Activated CD8-positive, alpha-beta memory T cell treated with anti-CD3 and anti-CD28 coated beads, Interleukin-2, amount 50 U/mL, for 4 hours (primary cell): ENCODE results near the gene CHST4.
"Not testable (repeated sequence)": the region's sequence is repeated elsewhere in the genome, so short reads cannot be mapped to it uniquely, and the experiment has no call there.

ENCODE experiments used
- DNase-seq: peaks from one replicate; pipeline ENCODE4 v3.0.0-alpha.2; 2020

CHST4 gene

DNA sequence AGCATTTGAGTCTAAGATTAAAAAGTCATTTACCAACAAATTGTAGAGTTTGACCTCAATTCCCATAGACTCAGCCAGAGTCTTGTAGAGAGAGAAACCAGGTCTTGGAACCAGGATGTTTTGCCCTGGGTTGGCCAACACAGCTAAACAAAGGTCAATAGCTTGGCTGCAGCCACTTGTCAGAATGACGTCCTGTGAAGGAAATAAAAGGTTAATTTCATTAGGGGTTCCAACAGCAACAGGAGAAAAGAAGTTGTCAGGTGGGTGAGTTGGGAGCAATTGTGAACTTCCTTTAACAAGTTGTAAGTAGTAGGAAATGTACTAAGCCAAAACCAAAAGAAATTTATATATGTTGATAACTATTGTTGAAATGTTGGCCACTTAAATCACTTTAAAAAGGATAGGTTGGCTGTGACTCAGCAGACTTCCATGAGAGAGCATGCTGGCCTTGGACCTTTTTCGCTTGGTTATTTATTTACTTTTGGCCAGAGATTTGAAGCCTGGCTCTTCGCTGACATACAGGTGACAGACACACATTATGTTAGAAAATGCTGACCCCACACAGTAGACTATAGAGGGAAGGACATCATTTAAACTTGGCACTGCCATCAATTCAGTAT is 46.4 kb downstream of the CHST4 start:
- DNase-seq: no peak

DNA sequence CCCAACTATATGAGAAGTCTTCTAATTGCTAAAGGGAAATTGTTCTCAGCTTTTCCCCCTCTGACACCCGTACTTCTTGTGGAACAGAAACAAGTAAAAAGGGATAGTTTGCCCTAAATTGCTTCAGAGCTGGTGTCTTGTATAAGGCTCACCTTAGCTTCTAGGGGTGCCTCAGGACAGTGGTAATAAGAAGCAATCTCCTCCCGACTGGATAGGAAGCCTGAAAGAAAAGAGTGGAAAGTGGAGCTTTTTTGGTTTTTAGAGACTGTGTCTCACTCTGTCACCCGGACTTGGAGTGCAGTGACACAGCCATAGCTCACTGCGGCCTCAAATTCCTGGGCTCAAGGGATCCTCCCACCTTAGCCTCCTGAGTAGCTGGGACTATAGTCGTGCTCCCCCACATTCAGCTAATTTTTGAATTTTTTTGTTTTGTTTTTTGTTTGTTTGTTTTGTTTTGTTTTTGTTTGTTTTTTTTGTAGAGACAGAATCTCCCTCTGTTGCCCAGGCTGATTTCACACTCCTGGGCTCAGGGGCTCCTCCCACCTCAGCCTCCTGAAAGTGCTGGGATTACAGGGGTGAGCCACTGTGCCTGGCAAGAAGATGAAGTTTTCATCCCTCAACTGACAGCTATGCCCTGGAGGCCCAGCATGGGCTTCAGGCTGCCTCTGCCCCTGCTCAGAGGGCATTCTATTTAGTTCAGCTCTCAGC is 47.3 kb downstream of the CHST4 start:
- no peak for DNase-seq

DNA sequence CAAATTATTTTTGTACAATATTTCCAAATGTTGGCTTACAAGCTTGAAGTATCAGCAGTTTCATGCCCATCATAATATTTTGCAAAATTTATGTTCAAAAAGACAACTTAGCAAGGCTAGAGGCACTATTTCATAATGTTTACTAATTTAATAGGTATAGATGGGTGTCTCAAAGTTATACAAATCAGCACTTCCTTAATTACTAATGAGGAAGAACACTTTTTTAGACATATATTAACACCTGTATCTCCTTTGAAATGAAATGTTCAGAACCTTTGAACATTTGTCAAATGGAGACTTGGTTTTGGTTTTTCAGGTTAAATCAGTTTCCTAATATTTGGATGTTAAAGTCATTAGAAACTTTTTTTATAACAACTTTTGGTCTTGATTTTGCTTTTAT is 48.5 kb downstream of the CHST4 start:
- no peak for DNase-seq

DNA sequence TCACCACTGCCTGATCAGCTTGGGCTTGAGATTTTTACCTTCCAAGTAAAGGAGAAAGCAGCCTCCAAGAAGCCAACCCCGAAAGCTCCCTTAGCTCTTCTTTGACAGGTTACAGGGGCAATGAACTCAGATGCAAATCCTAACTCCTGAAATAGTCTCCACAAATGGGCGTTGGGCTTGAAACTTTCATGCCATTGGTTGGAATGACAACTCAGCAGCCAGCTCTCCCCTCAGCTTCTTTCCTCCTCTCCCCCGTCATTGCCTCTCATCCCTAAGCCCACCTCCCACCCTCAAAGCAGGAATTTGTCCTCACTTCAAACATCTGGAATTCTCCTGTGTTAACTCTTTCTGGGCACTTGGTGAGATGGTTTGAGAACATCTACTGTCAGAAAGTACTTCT is 50.7 kb downstream of the CHST4 start, which contains the start of gene TAT:
Gene TAT, minus strand, starts transcription at position 122 of the 400 bp plus-strand sequence. CDS start 677 bp downstream, outside the sequence.
- DNase-seq: no peak

DNA sequence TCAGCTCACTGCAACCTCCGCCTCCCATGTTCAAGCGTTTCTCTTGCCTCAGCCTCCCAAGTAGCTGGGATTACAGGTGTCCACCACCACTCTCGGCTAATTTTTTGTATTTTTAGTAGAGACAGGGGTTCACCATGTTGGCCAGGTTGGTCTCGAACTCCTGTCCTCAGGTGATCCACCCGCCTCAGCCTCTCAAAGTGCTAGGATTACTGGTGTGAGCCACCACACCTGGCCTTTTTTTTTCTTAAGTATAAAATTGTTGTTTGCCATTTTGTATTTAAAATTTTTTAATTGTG is 56.3 kb downstream of the CHST4 start:
- not testable (repeated sequence) for DNase-seq

DNA sequence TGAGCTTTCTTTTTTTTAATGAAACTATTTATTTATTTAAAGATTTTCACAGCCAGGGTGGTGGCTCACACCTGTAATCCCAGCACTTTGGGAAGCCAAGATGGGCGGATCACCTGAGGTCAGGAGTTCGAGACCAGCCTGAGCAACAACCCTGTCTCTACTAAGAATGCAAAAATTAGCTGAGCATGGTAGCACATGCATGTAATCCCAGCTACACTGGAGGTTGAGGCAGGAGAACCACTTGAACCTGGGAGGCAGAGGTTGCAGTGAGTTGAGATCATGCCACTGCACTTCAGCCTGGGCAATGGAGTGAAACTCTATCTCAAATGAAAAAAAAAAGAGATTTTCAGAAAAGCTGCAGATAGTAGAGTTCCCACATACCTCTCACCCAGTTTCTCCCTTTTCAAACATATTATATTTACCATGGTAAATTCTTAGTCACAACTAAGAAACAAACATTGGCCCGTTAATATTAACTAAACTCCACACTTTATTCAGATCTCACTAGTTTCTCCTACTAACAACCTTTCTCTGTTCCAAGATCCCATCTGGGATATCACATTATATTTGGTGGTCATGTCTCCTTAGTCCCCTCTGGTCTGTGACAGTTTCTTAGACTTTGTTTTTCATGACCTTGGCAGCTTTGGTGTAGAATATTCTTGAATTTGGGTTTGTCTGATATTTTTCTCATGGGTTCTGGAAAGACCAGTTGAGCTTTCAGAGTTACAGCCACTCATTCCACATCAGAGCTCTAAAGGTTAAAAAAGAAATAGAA is 58.5 kb downstream of the CHST4 start:
- no peak for DNase-seq

DNA sequence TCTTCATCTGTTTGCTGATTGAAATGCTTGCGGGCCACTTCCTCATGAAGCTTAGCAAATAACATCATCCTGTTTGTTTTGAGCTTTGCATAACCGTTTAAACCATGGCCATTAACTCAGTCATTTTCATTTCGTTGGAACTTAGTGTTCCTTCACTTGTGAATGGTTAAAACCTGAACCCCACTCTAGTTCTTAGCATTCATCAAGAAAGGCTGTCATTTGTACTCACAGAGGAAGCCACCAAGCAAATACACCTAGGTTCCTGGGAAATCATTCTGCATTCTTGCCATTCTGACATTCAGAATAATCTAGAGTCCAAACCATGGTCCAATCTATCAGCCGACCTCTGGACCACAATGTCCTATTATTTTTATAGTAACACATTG is 59.1 kb downstream of the CHST4 start:
- DNase-seq: no peak
